Neural progenitor cell (in vitro differentiated cells): ENCODE data around the gene CHPF2.

ENCODE experiments used
- EZH2phosphoT487 ChIP-seq: fragments of 200-600 bp; sonication (generic); IDR thresholded peaks from 2 replicates; pipeline ENCODE4 v1.6.1; 2017; ENCODE audit warnings: antibody characterized with exemption
- TF ChIP-seq, protein P1 (sequence below): fragments of 200-600 bp; sonication (generic); IDR thresholded peaks from 2 replicates; pipeline ENCODE4 v1.5.1; 2017; ENCODE audit warnings: antibody characterized with exemption, mild to moderate bottlenecking

DNA sequence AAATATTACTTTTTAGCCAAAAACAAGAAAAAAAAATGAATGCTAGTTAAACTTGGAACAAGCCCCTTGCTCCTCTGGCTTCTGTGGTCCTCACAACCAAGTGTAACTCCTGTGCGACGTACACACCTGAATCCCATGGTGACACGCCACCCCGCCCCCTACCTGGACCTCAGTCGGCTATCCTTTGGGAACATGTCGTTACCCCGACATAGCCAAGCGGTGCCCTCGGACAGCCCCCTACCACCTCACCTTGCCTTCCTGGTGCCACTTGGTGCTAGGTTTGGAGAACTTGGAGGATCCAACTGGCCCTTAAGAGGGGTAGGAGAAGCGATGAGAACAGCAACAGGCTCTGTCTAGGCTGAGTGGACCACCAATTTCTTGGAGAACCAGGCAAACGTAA lies 28.2 kb downstream of the CHPF2 start:
- no peak for TF ChIP-seq EZH2phosphoT487
- TF ChIP-seq, protein P1, sequence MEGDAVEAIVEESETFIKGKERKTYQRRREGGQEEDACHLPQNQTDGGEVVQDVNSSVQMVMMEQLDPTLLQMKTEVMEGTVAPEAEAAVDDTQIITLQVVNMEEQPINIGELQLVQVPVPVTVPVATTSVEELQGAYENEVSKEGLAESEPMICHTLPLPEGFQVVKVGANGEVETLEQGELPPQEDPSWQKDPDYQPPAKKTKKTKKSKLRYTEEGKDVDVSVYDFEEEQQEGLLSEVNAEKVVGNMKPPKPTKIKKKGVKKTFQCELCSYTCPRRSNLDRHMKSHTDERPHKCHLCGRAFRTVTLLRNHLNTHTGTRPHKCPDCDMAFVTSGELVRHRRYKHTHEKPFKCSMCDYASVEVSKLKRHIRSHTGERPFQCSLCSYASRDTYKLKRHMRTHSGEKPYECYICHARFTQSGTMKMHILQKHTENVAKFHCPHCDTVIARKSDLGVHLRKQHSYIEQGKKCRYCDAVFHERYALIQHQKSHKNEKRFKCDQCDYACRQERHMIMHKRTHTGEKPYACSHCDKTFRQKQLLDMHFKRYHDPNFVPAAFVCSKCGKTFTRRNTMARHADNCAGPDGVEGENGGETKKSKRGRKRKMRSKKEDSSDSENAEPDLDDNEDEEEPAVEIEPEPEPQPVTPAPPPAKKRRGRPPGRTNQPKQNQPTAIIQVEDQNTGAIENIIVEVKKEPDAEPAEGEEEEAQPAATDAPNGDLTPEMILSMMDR: no peak
